Liver (tissue), 9 donors: Measurements from ENCODE around the gene MARK1. TPM values are rescaled to one million over a fixed set of nuclear protein-coding genes. Genes with fewer than 3 reads are reported as not detected.
A peak's percentile ranks its signal among the peaks of the same experiment; 100 is the strongest.

Experiments used
- DNase-seq: peaks from one replicate; pipeline ENCODE4 v3.0.0-alpha.2; 2017; ENCODE audit warnings: low spot score
- H3K27ac ChIP-seq, 2 donors: one replicate each; pipeline ENCODE4 v1.7.0; 2013; ENCODE audit warnings: inconsistent platforms in 2 of 2, low read length in 2 of 2, control low read depth in 1 of 2, low read depth in 1 of 2, mild to moderate bottlenecking in 1 of 2
- H3K27me3 ChIP-seq, 4 donors: one replicate each; pipeline versions ENCODE4 v1.6.1 to v1.7.0; 2013; ENCODE audit warnings: low read length in 3 of 4, inconsistent platforms in 1 of 4, mild to moderate bottlenecking in 1 of 4, moderate library complexity in 1 of 4; ENCODE audit not compliant: control insufficient read depth in 4 of 4, insufficient read depth in 4 of 4
- H3K36me3 ChIP-seq, 4 donors: one replicate each; pipeline versions ENCODE4 v1.6.1 to v1.7.0; 2013; ENCODE audit warnings: low read length in 3 of 4, mild to moderate bottlenecking in 3 of 4, low read depth in 1 of 4, moderate library complexity in 1 of 4; ENCODE audit not compliant: control insufficient read depth in 4 of 4, insufficient read depth in 3 of 4
- H3K4me1 ChIP-seq, 4 donors: one replicate each; pipeline versions ENCODE4 v1.6.1 to v1.7.0; 2013; ENCODE audit warnings: low read length in 3 of 4, mild to moderate bottlenecking in 3 of 4, moderate library complexity in 1 of 4; ENCODE audit not compliant: control insufficient read depth in 4 of 4, insufficient read depth in 4 of 4
- H3K4me3 ChIP-seq, 3 donors: one replicate each; pipeline versions ENCODE4 v1.6.1 to v1.7.0; 2013; ENCODE audit warnings: low read length in 3 of 3, control low read depth in 1 of 3, low read depth in 1 of 3, mild to moderate bottlenecking in 1 of 3
- H3K9ac ChIP-seq, 2 donors: one replicate each; pipeline ENCODE4 v1.7.0; 2013; ENCODE audit warnings: low read length in 2 of 2, mild to moderate bottlenecking in 2 of 2, moderate library complexity in 2 of 2, control low read depth in 1 of 2, low read depth in 1 of 2
- H3K9me3 ChIP-seq, 4 donors: one replicate each; pipeline versions ENCODE4 v1.6.1 to v1.7.0; 2013; ENCODE audit warnings: low read length in 3 of 4; ENCODE audit not compliant: control insufficient read depth in 4 of 4
- ATF3 ChIP-seq: IDR thresholded peaks from 2 replicates; pipeline ENCODE4 v1.6.1; 2016; ENCODE audit warnings: antibody characterized with exemption
- CTCF ChIP-seq: fragments of 150-350 bp; IDR thresholded peaks from 2 replicates; pipeline ENCODE4 v1.5.1; 2017; ENCODE audit warnings: improper control_type of control experiment, low read depth, low read length; ENCODE audit not compliant: missing input control
- EGR1 ChIP-seq, 2 donors: IDR thresholded peaks; 2 replicates each; pipeline ENCODE4 v1.6.1; 2016 to 2018; ENCODE audit warnings: antibody characterized with exemption in 2 of 2, low read depth in 2 of 2
- FOXA1 ChIP-seq: IDR thresholded peaks from 2 replicates; pipeline ENCODE4 v1.6.1; 2016; ENCODE audit warnings: antibody characterized with exemption
- GABPA ChIP-seq, 2 donors: IDR thresholded peaks in 1 of 2; conservative IDR thresholded peaks in 1 of 2; 2 replicates each; pipeline ENCODE4 v1.6.1; 2016; ENCODE audit warnings: antibody characterized with exemption in 2 of 2, mild to moderate bottlenecking in 1 of 2, moderate library complexity in 1 of 2
- HNF4A ChIP-seq, 2 donors: conservative IDR thresholded peaks; 2 replicates each; pipeline ENCODE4 v1.6.1; 2016; ENCODE audit warnings: antibody characterized with exemption in 2 of 2, mild to moderate bottlenecking in 2 of 2
- HNF4G ChIP-seq: IDR thresholded peaks from 2 replicates; pipeline ENCODE4 v1.6.1; 2016; ENCODE audit warnings: antibody characterized with exemption
- JUND ChIP-seq, 2 donors: IDR thresholded peaks; 2 replicates each; pipeline ENCODE4 v1.6.1; 2016; ENCODE audit warnings: antibody characterized with exemption in 2 of 2
- MAX ChIP-seq: IDR thresholded peaks from 2 replicates; pipeline ENCODE4 v1.6.1; 2016; ENCODE audit warnings: antibody characterized with exemption
- NR2F2 ChIP-seq: IDR thresholded peaks from 2 replicates; pipeline ENCODE4 v1.6.1; 2016; ENCODE audit warnings: antibody characterized with exemption
- RAD21 ChIP-seq, 2 donors: IDR thresholded peaks; 2 replicates each; pipeline ENCODE4 v1.6.1; 2016; ENCODE audit warnings: antibody characterized with exemption in 2 of 2, mild to moderate bottlenecking in 2 of 2
- REST ChIP-seq: IDR thresholded peaks from 2 replicates; pipeline ENCODE4 v1.6.1; 2016; ENCODE audit warnings: antibody characterized with exemption, mild to moderate bottlenecking
- RXRA ChIP-seq, 2 donors: IDR thresholded peaks; 2 replicates each; pipeline ENCODE4 v1.6.1; 2017 to 2018; ENCODE audit warnings: antibody characterized with exemption in 2 of 2, mild to moderate bottlenecking in 1 of 2
- SP1 ChIP-seq: IDR thresholded peaks from 2 replicates; pipeline ENCODE4 v1.6.1; 2018; ENCODE audit warnings: antibody characterized with exemption, mild to moderate bottlenecking
- TAF1 ChIP-seq: conservative IDR thresholded peaks from 2 replicates; pipeline ENCODE4 v1.6.1; 2016; ENCODE audit warnings: antibody characterized with exemption, mild to moderate bottlenecking
- YY1 ChIP-seq: IDR thresholded peaks from 2 replicates; pipeline ENCODE4 v1.6.1; 2016; ENCODE audit warnings: antibody characterized with exemption, mild to moderate bottlenecking
- ZBTB33 ChIP-seq: IDR thresholded peaks from 2 replicates; pipeline ENCODE4 v1.6.1; 2016; ENCODE audit warnings: antibody characterized with exemption
- WGBS: extraction: QIAGEN DNeasy Blood & Tissue Kit; methylation state at CpG from one replicate; pipeline ENCODE4 v1.1.7; 2013; 5-methylcytosine and 5-hydroxymethylcytosine counted together
- polyA plus RNA-seq, 2 donors: library from polyadenylated mRNA; stranded (reverse) in 1 of 2; unstranded in 1 of 2; fragments of 200-250 nt in 1 of 2; fragments of >200 nt in 1 of 2; fragmentation: Nextera tagmentation in 1 of 2; extraction: Ambion mirVana in 1 of 2; gene quantifications; one replicate each; pipeline versions ENCODE4 v1.2.1 to v1.2.3, GENCODE V29; 2013 to 2015
- total RNA-seq, 2 donors: library from RNA; depleted of rRNA; stranded (reverse); fragments of >200 nt; gene quantifications; one replicate each; pipeline ENCODE4 v1.2.3, GENCODE V29; 2014
- donor health status: healthy.
- donor health status: healthy.
- donor health status: healthy.
- donor health status: healthy.
- donor health status: healthy.

Gene MARK1
- total and polyA plus RNA-seq, 4 donors = 0.10 to 0.59 (median 0.25) TPM

- no peak overlapping the region for H3K27ac ChIP-seq
- H3K9ac ChIP-seq = no peak overlapping the region
- WGBS = 93% methylated on average over 6 of the region's 6 CpGs
- H3K4me1 ChIP-seq = peaks cover 3 to 44% (median 28%) of the 10 kb centered on the region in 4 donors
- no peak for DNase-seq
- H3K27me3 ChIP-seq = no peaks in the 10 kb centered on the region
- peaks cover 0 to 20% (median 8%) of the 10 kb centered on the region in 4 donors for H3K36me3 ChIP-seq
- TF ChIP-seq FOXA1 = no peak
- no peak for TF ChIP-seq TAF1
- no peak for TF ChIP-seq ZBTB33
- no peak for TF ChIP-seq MAX
- TF ChIP-seq HNF4A (conservative IDR thresholded peaks at IDR 0.05) = no peak
- no peak for TF ChIP-seq SP1
- no peak for TF ChIP-seq GABPA (IDR thresholded peaks at IDR 0.05 in 1 of 2, conservative IDR thresholded peaks at IDR 0.05 in 1 of 2)
- TF ChIP-seq REST = no peak
- no peak for TF ChIP-seq YY1
- TF ChIP-seq JUND (IDR thresholded peaks at IDR 0.05) = no peak
- TF ChIP-seq RXRA (IDR thresholded peaks at IDR 0.05) = no peak
- no peaks in the 10 kb centered on the region for H3K9me3 ChIP-seq
- H3K4me3 ChIP-seq = no peak overlapping the region
Measured at GRCh38 chr1:220697326-220697725, 169.4 kb downstream of the MARK1 start.

- H3K9ac ChIP-seq = no peak overlapping the region
- H3K27ac ChIP-seq = peak overlapping the region; percentile 59 to 69
- H3K9me3 ChIP-seq = no peaks in the 10 kb centered on the region
- 39% methylated on average over 5 of the region's 5 CpGs for WGBS
- H3K4me1 ChIP-seq = peaks cover 3 to 34% (median 26%) of the 10 kb centered on the region in 4 donors
- no peak for DNase-seq
- no peak overlapping the region for H3K4me3 ChIP-seq
- H3K36me3 ChIP-seq = peaks cover 0 to 20% (median 8%) of the 10 kb centered on the region in 4 donors
- H3K27me3 ChIP-seq = no peaks in the 10 kb centered on the region
- no peak for TF ChIP-seq RAD21 (IDR thresholded peaks at IDR 0.05)
- no peak for TF ChIP-seq MAX
- no peak for TF ChIP-seq NR2F2
- TF ChIP-seq RXRA (IDR thresholded peaks at IDR 0.05) = peak; percentile 48 to 58
- no peak for TF ChIP-seq FOXA1
- no peak for TF ChIP-seq ZBTB33
- no peak for TF ChIP-seq YY1
- TF ChIP-seq SP1 = no peak
- TF ChIP-seq HNF4A (conservative IDR thresholded peaks at IDR 0.05) = peak; percentile 30 to 63
- TF ChIP-seq EGR1 (IDR thresholded peaks at IDR 0.05; ENCODE audit: low read depth in 2 of 2) = no peak
- no peak for TF ChIP-seq ATF3
- no peak for TF ChIP-seq CTCF
- TF ChIP-seq REST = no peak
- no peak for TF ChIP-seq HNF4G
- no peak for TF ChIP-seq GABPA (IDR thresholded peaks at IDR 0.05 in 1 of 2, conservative IDR thresholded peaks at IDR 0.05 in 1 of 2)
- no peak for TF ChIP-seq TAF1
- TF ChIP-seq JUND (IDR thresholded peaks at IDR 0.05) = peak in 1 of 2 donors; percentile 13
Measured at GRCh38 chr1:220698607-220699016, 170.7 kb downstream of the MARK1 start.
